Liver (tissue), 9 donors: ENCODE data around the gene METTL5. TPM values are rescaled to one million over a fixed set of nuclear protein-coding genes. Genes with fewer than 3 reads are reported as not detected.

ENCODE experiments used
- DNase-seq: peaks from one replicate; pipeline ENCODE4 v3.0.0-alpha.2; 2017; ENCODE audit warnings: low spot score
- H3K27ac ChIP-seq, 2 donors: one replicate each; pipeline ENCODE4 v1.7.0; 2013; ENCODE audit warnings: inconsistent platforms in 2 of 2, low read length in 2 of 2, control low read depth in 1 of 2, low read depth in 1 of 2, mild to moderate bottlenecking in 1 of 2
- H3K27me3 ChIP-seq, 4 donors: one replicate each; pipeline versions ENCODE4 v1.6.1 to v1.7.0; 2013; ENCODE audit warnings: low read length in 3 of 4, inconsistent platforms in 1 of 4, mild to moderate bottlenecking in 1 of 4, moderate library complexity in 1 of 4; ENCODE audit not compliant: control insufficient read depth in 4 of 4, insufficient read depth in 4 of 4
- H3K36me3 ChIP-seq, 4 donors: one replicate each; pipeline versions ENCODE4 v1.6.1 to v1.7.0; 2013; ENCODE audit warnings: low read length in 3 of 4, mild to moderate bottlenecking in 3 of 4, low read depth in 1 of 4, moderate library complexity in 1 of 4; ENCODE audit not compliant: control insufficient read depth in 4 of 4, insufficient read depth in 3 of 4
- H3K4me1 ChIP-seq, 4 donors: one replicate each; pipeline versions ENCODE4 v1.6.1 to v1.7.0; 2013; ENCODE audit warnings: low read length in 3 of 4, mild to moderate bottlenecking in 3 of 4, moderate library complexity in 1 of 4; ENCODE audit not compliant: control insufficient read depth in 4 of 4, insufficient read depth in 4 of 4
- H3K4me3 ChIP-seq, 3 donors: one replicate each; pipeline versions ENCODE4 v1.6.1 to v1.7.0; 2013; ENCODE audit warnings: low read length in 3 of 3, control low read depth in 1 of 3, low read depth in 1 of 3, mild to moderate bottlenecking in 1 of 3
- H3K9ac ChIP-seq, 2 donors: one replicate each; pipeline ENCODE4 v1.7.0; 2013; ENCODE audit warnings: low read length in 2 of 2, mild to moderate bottlenecking in 2 of 2, moderate library complexity in 2 of 2, control low read depth in 1 of 2, low read depth in 1 of 2
- H3K9me3 ChIP-seq, 4 donors: one replicate each; pipeline versions ENCODE4 v1.6.1 to v1.7.0; 2013; ENCODE audit warnings: low read length in 3 of 4; ENCODE audit not compliant: control insufficient read depth in 4 of 4
- ATF3 ChIP-seq: IDR thresholded peaks from 2 replicates; pipeline ENCODE4 v1.6.1; 2016; ENCODE audit warnings: antibody characterized with exemption
- CTCF ChIP-seq: fragments of 150-350 bp; IDR thresholded peaks from 2 replicates; pipeline ENCODE4 v1.5.1; 2017; ENCODE audit warnings: improper control_type of control experiment, low read depth, low read length; ENCODE audit not compliant: missing input control
- EGR1 ChIP-seq, 2 donors: IDR thresholded peaks; 2 replicates each; pipeline ENCODE4 v1.6.1; 2016 to 2018; ENCODE audit warnings: antibody characterized with exemption in 2 of 2, low read depth in 2 of 2
- FOXA1 ChIP-seq: IDR thresholded peaks from 2 replicates; pipeline ENCODE4 v1.6.1; 2016; ENCODE audit warnings: antibody characterized with exemption
- FOXA2 ChIP-seq: IDR thresholded peaks from 2 replicates; pipeline ENCODE4 v1.6.1; 2016; ENCODE audit warnings: antibody characterized with exemption
- GABPA ChIP-seq, 2 donors: IDR thresholded peaks in 1 of 2; conservative IDR thresholded peaks in 1 of 2; 2 replicates each; pipeline ENCODE4 v1.6.1; 2016; ENCODE audit warnings: antibody characterized with exemption in 2 of 2, mild to moderate bottlenecking in 1 of 2, moderate library complexity in 1 of 2
- HNF4A ChIP-seq, 2 donors: conservative IDR thresholded peaks; 2 replicates each; pipeline ENCODE4 v1.6.1; 2016; ENCODE audit warnings: antibody characterized with exemption in 2 of 2, mild to moderate bottlenecking in 2 of 2
- HNF4G ChIP-seq: IDR thresholded peaks from 2 replicates; pipeline ENCODE4 v1.6.1; 2016; ENCODE audit warnings: antibody characterized with exemption
- JUND ChIP-seq, 2 donors: IDR thresholded peaks; 2 replicates each; pipeline ENCODE4 v1.6.1; 2016; ENCODE audit warnings: antibody characterized with exemption in 2 of 2
- MAX ChIP-seq: IDR thresholded peaks from 2 replicates; pipeline ENCODE4 v1.6.1; 2016; ENCODE audit warnings: antibody characterized with exemption
- RAD21 ChIP-seq, 2 donors: IDR thresholded peaks; 2 replicates each; pipeline ENCODE4 v1.6.1; 2016; ENCODE audit warnings: antibody characterized with exemption in 2 of 2, mild to moderate bottlenecking in 2 of 2
- RXRA ChIP-seq, 2 donors: IDR thresholded peaks; 2 replicates each; pipeline ENCODE4 v1.6.1; 2017 to 2018; ENCODE audit warnings: antibody characterized with exemption in 2 of 2, mild to moderate bottlenecking in 1 of 2
- SP1 ChIP-seq: IDR thresholded peaks from 2 replicates; pipeline ENCODE4 v1.6.1; 2018; ENCODE audit warnings: antibody characterized with exemption, mild to moderate bottlenecking
- TAF1 ChIP-seq: conservative IDR thresholded peaks from 2 replicates; pipeline ENCODE4 v1.6.1; 2016; ENCODE audit warnings: antibody characterized with exemption, mild to moderate bottlenecking
- YY1 ChIP-seq: IDR thresholded peaks from 2 replicates; pipeline ENCODE4 v1.6.1; 2016; ENCODE audit warnings: antibody characterized with exemption, mild to moderate bottlenecking
- WGBS: extraction: QIAGEN DNeasy Blood & Tissue Kit; methylation state at CpG from one replicate; pipeline ENCODE4 v1.1.7; 2013; 5-methylcytosine and 5-hydroxymethylcytosine counted together
- polyA plus RNA-seq, 2 donors: library from polyadenylated mRNA; stranded (reverse) in 1 of 2; unstranded in 1 of 2; fragments of 200-250 nt in 1 of 2; fragments of >200 nt in 1 of 2; fragmentation: Nextera tagmentation in 1 of 2; extraction: Ambion mirVana in 1 of 2; gene quantifications; one replicate each; pipeline versions ENCODE4 v1.2.1 to v1.2.3, GENCODE V29; 2013 to 2015
- total RNA-seq, 2 donors: library from RNA; depleted of rRNA; stranded (reverse); fragments of >200 nt; gene quantifications; one replicate each; pipeline ENCODE4 v1.2.3, GENCODE V29; 2014
- TF ChIP-seq, protein P1 (sequence below): IDR thresholded peaks from 2 replicates; pipeline ENCODE4 v1.6.1; 2016; ENCODE audit warnings: antibody characterized with exemption
- TF ChIP-seq, protein P2 (sequence below): IDR thresholded peaks from 2 replicates; pipeline ENCODE4 v1.6.1; 2016; ENCODE audit warnings: antibody characterized with exemption, mild to moderate bottlenecking
- donor health status: healthy.
- donor health status: healthy.
- donor health status: healthy.
- donor health status: healthy.
- donor health status: healthy.

METTL5 gene
- total and polyA plus RNA-seq, 4 donors, result 15.4 to 35.6 (median 22.8) TPM

DNA sequence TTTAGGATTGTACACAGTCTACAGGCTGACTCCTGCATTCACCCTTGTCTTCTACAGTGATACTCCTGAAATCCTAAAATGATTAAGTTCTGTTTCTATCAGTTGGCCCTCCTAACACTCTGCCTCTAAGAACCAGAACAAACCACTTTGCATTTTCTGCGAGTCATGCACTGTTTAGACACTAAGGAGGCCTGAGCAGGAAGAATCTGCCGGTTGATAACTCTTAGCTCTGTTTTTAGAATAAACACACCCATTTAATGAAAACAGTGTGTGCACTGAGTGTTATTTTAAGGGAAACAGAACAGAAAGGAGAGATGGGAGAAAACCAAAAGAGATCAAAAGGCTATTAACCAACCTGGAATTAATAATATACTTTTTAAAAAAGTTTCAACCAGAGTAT lies 48.9 kb downstream of the METTL5 start:
- Histone ChIP-seq H3K27ac (no peak overlapping the region), H3K9me3 (no peaks in the 10 kb centered on the region), H3K4me3 (no peak overlapping the region), H3K36me3 (no peaks in the 10 kb centered on the region), H3K27me3 (no peaks in the 10 kb centered on the region), H3K9ac (no peak overlapping the region), H3K4me1 (peaks cover 0 to 2% (median 0%) of the 10 kb centered on the region in 4 donors)
- no peak for DNase-seq
- 69% methylated on average over 2 of the region's 2 CpGs for WGBS
- TF ChIP-seq SP1 (no peak), RXRA (IDR thresholded peaks at IDR 0.05) (no peak), HNF4G (no peak), ATF3 (no peak), TAF1 (no peak), RAD21 (IDR thresholded peaks at IDR 0.05) (no peak), FOXA2 (no peak), HNF4A (conservative IDR thresholded peaks at IDR 0.05) (no peak), GABPA (IDR thresholded peaks at IDR 0.05 in 1 of 2, conservative IDR thresholded peaks at IDR 0.05 in 1 of 2) (no peak), YY1 (no peak)

GRCh38 chr2:169775354-169775753 lies 49.4 kb downstream of the METTL5 start:
- Histone ChIP-seq H3K4me3 (no peak overlapping the region), H3K9me3 (no peaks in the 10 kb centered on the region), H3K4me1 (peaks cover 0 to 2% (median 0%) of the 10 kb centered on the region in 4 donors), H3K27ac (no peak overlapping the region), H3K36me3 (no peaks in the 10 kb centered on the region), H3K27me3 (no peaks in the 10 kb centered on the region), H3K9ac (no peak overlapping the region)
- DNase-seq, result no peak
- TF ChIP-seq FOXA1 (no peak), HNF4G (no peak), JUND (IDR thresholded peaks at IDR 0.05) (no peak), YY1 (no peak), EGR1 (IDR thresholded peaks at IDR 0.05; ENCODE audit: low read depth in 2 of 2) (no peak), GABPA (IDR thresholded peaks at IDR 0.05 in 1 of 2, conservative IDR thresholded peaks at IDR 0.05 in 1 of 2) (no peak), TAF1 (no peak)
- TF ChIP-seq, protein P1, sequence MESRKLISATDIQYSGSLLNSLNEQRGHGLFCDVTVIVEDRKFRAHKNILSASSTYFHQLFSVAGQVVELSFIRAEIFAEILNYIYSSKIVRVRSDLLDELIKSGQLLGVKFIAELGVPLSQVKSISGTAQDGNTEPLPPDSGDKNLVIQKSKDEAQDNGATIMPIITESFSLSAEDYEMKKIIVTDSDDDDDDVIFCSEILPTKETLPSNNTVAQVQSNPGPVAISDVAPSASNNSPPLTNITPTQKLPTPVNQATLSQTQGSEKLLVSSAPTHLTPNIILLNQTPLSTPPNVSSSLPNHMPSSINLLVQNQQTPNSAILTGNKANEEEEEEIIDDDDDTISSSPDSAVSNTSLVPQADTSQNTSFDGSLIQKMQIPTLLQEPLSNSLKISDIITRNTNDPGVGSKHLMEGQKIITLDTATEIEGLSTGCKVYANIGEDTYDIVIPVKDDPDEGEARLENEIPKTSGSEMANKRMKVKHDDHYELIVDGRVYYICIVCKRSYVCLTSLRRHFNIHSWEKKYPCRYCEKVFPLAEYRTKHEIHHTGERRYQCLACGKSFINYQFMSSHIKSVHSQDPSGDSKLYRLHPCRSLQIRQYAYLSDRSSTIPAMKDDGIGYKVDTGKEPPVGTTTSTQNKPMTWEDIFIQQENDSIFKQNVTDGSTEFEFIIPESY, result no peak
- WGBS, result 84% methylated on average over 3 of the region's 3 CpGs

DNA sequence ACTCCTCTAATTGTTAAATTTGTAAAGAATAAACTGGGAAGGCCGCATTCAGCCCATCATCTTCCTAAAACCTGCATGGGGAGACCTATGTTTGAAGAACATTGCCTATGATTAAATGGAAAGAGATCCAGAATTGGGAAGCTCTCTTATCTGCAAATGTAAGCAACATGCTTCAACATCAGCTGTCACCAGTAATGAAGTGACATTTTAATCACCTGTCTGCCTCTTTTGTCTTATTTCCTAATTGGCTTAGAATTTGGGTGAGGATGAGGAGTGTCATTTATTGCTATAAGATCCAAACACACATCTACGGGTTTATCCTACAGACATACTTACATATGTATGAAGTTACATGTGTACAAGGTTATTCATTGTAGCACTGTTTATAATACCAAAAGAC lies 52.1 kb downstream of the METTL5 start:
- Histone ChIP-seq H3K4me1 (peaks cover 0 to 10% (median 7%) of the 10 kb centered on the region in 4 donors), H3K4me3 (no peak overlapping the region), H3K9ac (no peak overlapping the region), H3K27ac (no peak overlapping the region), H3K36me3 (no peaks in the 10 kb centered on the region), H3K9me3 (no peaks in the 10 kb centered on the region), H3K27me3 (no peaks in the 10 kb centered on the region)
- WGBS, result 90% methylated on average over 2 of the region's 2 CpGs
- no peak for DNase-seq
- no peak for TF ChIP-seq RAD21 (IDR thresholded peaks at IDR 0.05)
- TF ChIP-seq CTCF, result no peak
- TF ChIP-seq ATF3, result no peak
- no peak for TF ChIP-seq TAF1
- no peak for TF ChIP-seq GABPA (IDR thresholded peaks at IDR 0.05 in 1 of 2, conservative IDR thresholded peaks at IDR 0.05 in 1 of 2)
- no peak for TF ChIP-seq HNF4G
- no peak for TF ChIP-seq SP1
- TF ChIP-seq, protein P1, result no peak
- TF ChIP-seq, protein P2, sequence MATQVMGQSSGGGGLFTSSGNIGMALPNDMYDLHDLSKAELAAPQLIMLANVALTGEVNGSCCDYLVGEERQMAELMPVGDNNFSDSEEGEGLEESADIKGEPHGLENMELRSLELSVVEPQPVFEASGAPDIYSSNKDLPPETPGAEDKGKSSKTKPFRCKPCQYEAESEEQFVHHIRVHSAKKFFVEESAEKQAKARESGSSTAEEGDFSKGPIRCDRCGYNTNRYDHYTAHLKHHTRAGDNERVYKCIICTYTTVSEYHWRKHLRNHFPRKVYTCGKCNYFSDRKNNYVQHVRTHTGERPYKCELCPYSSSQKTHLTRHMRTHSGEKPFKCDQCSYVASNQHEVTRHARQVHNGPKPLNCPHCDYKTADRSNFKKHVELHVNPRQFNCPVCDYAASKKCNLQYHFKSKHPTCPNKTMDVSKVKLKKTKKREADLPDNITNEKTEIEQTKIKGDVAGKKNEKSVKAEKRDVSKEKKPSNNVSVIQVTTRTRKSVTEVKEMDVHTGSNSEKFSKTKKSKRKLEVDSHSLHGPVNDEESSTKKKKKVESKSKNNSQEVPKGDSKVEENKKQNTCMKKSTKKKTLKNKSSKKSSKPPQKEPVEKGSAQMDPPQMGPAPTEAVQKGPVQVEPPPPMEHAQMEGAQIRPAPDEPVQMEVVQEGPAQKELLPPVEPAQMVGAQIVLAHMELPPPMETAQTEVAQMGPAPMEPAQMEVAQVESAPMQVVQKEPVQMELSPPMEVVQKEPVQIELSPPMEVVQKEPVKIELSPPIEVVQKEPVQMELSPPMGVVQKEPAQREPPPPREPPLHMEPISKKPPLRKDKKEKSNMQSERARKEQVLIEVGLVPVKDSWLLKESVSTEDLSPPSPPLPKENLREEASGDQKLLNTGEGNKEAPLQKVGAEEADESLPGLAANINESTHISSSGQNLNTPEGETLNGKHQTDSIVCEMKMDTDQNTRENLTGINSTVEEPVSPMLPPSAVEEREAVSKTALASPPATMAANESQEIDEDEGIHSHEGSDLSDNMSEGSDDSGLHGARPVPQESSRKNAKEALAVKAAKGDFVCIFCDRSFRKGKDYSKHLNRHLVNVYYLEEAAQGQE, result no peak
- TF ChIP-seq YY1, result no peak
- no peak for TF ChIP-seq JUND (IDR thresholded peaks at IDR 0.05)
- no peak for TF ChIP-seq MAX
- TF ChIP-seq RXRA (IDR thresholded peaks at IDR 0.05), result no peak
- TF ChIP-seq FOXA2, result no peak
